ENCODE data around the gene ID2. TPM values are rescaled to one million over a fixed set of nuclear protein-coding genes. Genes with fewer than 3 reads are reported as not detected.

ID2 gene
- total and polyA plus RNA-seq, 10 of the 15 experiments (the other 5 are each of a cell fraction or from before 2014, with no cell fraction given): 39.0 to 613 (median 73.6) TPM

DNA sequence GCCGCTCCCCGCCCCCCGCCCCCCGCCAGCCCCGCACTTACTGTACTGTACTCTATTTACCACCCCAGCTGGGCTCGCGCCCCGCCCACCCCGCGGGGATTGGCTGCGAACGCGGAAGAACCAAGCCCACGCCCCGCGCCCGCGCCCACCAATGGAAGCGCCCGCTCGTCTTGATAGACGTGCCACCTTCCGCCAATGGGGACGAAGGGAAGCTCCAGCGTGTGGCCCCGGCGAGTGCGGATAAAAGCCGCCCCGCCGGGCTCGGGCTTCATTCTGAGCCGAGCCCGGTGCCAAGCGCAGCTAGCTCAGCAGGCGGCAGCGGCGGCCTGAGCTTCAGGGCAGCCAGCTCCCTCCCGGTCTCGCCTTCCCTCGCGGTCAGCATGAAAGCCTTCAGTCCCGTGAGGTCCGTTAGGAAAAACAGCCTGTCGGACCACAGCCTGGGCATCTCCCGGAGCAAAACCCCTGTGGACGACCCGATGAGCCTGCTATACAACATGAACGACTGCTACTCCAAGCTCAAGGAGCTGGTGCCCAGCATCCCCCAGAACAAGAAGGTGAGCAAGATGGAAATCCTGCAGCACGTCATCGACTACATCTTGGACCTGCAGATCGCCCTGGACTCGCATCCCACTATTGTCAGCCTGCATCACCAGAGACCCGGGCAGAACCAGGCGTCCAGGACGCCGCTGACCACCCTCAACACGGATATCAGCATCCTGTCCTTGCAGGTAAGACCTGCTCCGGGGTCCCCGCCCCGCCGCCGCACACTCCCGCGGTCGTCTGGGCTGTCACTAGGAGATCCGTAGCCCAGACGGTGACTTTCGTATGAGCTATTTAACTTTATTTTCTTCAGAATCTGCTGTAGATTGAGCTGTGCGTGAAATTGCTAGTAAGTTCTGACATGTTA is at the start of gene ID2 (continued):
- TF ChIP-seq, protein P1, sequence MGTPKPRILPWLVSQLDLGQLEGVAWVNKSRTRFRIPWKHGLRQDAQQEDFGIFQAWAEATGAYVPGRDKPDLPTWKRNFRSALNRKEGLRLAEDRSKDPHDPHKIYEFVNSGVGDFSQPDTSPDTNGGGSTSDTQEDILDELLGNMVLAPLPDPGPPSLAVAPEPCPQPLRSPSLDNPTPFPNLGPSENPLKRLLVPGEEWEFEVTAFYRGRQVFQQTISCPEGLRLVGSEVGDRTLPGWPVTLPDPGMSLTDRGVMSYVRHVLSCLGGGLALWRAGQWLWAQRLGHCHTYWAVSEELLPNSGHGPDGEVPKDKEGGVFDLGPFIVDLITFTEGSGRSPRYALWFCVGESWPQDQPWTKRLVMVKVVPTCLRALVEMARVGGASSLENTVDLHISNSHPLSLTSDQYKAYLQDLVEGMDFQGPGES (IDR thresholded peaks at IDR 0.05): peak; percentile 90
- TF ChIP-seq SKIL (IDR thresholded peaks at IDR 0.05; ENCODE audit: low read depth, poor library complexity, severe bottlenecking): no peak
- no peak for TF ChIP-seq STAT3 (IDR thresholded peaks at IDR 0.05; ENCODE audit: low read depth, low read length)
- TF ChIP-seq, protein P2, sequence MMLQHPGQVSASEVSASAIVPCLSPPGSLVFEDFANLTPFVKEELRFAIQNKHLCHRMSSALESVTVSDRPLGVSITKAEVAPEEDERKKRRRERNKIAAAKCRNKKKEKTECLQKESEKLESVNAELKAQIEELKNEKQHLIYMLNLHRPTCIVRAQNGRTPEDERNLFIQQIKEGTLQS (IDR thresholded peaks at IDR 0.05; ENCODE audit: borderline replicate concordance, extremely low read depth, low read depth, low read length): no peak
- TF ChIP-seq ZNF274 (IDR thresholded peaks at IDR 0.05; ENCODE audit: insufficient read depth, insufficient read length): no peak
- peak; percentile 66 for TF ChIP-seq IKZF1 (conservative IDR thresholded peaks at IDR 0.05)
- 0 out of 2 replicates have a peak, but pooled peaks have one; percentile 38 for TF ChIP-seq NR2F1 (conservative IDR thresholded peaks at IDR 0.05)
- peak; percentile 92; the same call in 1 of the 2 replicates for TF ChIP-seq PML (IDR thresholded peaks at IDR 0.05; ENCODE audit: low read length)
- no peak; the same call in 1 of the 2 replicates for TF ChIP-seq FOXK2 (IDR thresholded peaks at IDR 0.05)
- no peak for TF ChIP-seq BMI1 (IDR thresholded peaks at IDR 0.05; ENCODE audit: borderline replicate concordance)
- TF ChIP-seq, protein P3, sequence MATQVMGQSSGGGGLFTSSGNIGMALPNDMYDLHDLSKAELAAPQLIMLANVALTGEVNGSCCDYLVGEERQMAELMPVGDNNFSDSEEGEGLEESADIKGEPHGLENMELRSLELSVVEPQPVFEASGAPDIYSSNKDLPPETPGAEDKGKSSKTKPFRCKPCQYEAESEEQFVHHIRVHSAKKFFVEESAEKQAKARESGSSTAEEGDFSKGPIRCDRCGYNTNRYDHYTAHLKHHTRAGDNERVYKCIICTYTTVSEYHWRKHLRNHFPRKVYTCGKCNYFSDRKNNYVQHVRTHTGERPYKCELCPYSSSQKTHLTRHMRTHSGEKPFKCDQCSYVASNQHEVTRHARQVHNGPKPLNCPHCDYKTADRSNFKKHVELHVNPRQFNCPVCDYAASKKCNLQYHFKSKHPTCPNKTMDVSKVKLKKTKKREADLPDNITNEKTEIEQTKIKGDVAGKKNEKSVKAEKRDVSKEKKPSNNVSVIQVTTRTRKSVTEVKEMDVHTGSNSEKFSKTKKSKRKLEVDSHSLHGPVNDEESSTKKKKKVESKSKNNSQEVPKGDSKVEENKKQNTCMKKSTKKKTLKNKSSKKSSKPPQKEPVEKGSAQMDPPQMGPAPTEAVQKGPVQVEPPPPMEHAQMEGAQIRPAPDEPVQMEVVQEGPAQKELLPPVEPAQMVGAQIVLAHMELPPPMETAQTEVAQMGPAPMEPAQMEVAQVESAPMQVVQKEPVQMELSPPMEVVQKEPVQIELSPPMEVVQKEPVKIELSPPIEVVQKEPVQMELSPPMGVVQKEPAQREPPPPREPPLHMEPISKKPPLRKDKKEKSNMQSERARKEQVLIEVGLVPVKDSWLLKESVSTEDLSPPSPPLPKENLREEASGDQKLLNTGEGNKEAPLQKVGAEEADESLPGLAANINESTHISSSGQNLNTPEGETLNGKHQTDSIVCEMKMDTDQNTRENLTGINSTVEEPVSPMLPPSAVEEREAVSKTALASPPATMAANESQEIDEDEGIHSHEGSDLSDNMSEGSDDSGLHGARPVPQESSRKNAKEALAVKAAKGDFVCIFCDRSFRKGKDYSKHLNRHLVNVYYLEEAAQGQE (IDR thresholded peaks at IDR 0.05; ENCODE audit: low read depth, low read length): peak; percentile 62
- TF ChIP-seq MXI1 (IDR thresholded peaks at IDR 0.05; ENCODE audit: low read depth, low read length): peak; percentile 74; the same call in 1 of the 2 replicates
- TF ChIP-seq, protein P4, sequence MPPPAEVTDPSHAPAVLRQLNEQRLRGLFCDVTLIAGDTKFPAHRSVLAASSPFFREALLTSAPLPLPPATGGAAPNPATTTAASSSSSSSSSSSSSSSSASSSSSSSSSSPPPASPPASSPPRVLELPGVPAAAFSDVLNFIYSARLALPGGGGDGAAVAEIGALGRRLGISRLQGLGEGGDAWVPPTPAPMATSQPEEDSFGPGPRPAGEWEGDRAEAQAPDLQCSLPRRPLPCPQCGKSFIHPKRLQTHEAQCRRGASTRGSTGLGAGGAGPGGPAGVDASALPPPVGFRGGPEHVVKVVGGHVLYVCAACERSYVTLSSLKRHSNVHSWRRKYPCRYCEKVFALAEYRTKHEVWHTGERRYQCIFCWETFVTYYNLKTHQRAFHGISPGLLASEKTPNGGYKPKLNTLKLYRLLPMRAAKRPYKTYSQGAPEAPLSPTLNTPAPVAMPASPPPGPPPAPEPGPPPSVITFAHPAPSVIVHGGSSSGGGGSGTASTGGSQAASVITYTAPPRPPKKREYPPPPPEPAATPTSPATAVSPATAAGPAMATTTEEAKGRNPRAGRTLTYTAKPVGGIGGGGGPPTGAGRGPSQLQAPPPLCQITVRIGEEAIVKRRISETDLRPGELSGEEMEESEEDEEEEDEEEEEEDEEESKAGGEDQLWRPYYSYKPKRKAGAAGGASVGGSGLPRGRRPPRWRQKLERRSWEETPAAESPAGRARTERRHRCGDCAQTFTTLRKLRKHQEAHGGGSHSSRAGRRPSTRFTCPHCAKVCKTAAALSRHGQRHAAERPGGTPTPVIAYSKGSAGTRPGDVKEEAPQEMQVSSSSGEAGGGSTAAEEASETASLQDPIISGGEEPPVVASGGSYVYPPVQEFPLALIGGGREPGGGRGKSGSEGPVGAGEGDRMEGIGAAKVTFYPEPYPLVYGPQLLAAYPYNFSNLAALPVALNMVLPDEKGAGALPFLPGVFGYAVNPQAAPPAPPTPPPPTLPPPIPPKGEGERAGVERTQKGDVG (CRISPR knock-in tag; IDR thresholded peaks at IDR 0.05): no peak
- no peak for TF ChIP-seq JUNB (IDR thresholded peaks at IDR 0.05)
- peak; percentile 99 for TF ChIP-seq TAF1 (IDR thresholded peaks at IDR 0.05; ENCODE audit: borderline replicate concordance, low read depth, low read length)
- no peak for TF ChIP-seq SPI1 (IDR thresholded peaks at IDR 0.05; ENCODE audit: borderline replicate concordance, insufficient read depth, low read depth, low read length)
- TF ChIP-seq FOXM1 (IDR thresholded peaks at IDR 0.05; ENCODE audit: low read depth, low read length): no peak
- no peak for TF ChIP-seq MYB (IDR thresholded peaks at IDR 0.05; ENCODE audit: borderline replicate concordance, low read depth, low read length)

Data from GM12878 (cell line).